Ovary (tissue), 9 donors: Measurements from ENCODE around the gene KCNG2. TPM values are rescaled to one million over a fixed set of nuclear protein-coding genes. Genes with fewer than 3 reads are reported as not detected.

ENCODE experiments used
- DNase-seq, 5 donors: peaks; one replicate each; pipeline ENCODE4 v3.0.0-alpha.2; 2019 to 2020
- H3K27ac ChIP-seq, 2 donors: fragments of 200-600 bp; one replicate each; pipeline versions ENCODE4 v1.5.1 to v1.8.0; 2019 to 2022
- H3K27me3 ChIP-seq: fragments of 200-600 bp; one replicate; pipeline ENCODE4 v1.8.0; 2022
- H3K36me3 ChIP-seq: fragments of 200-600 bp; sonication (generic); one replicate; pipeline ENCODE4 v1.5.1; 2019
- H3K4me1 ChIP-seq: one replicate; pipeline ENCODE4 v1.8.1; 2013; ENCODE audit warnings: mild to moderate bottlenecking, moderate library complexity; ENCODE audit not compliant: insufficient read depth
- H3K4me3 ChIP-seq: fragments of 200-600 bp; sonication (generic); one replicate; pipeline ENCODE4 v1.5.1; 2017
- H3K9me3 ChIP-seq, 2 donors: fragments of 200-600 bp in 1 of 2; sonication (generic) in 1 of 2; one replicate each; pipeline versions ENCODE4 v1.5.1 to v1.8.1; 2013 to 2019; ENCODE audit warnings: mild to moderate bottlenecking in 1 of 2, moderate library complexity in 1 of 2
- EP300 ChIP-seq: sonication (generic); formaldehyde crosslinking; IDR thresholded peaks from one replicate; pipeline ENCODE4 v1.6.1; 2017; ENCODE audit warnings: antibody characterized with exemption
- POLR2A ChIP-seq: fragments of 450-650 bp; IDR thresholded peaks from one replicate; pipeline ENCODE4 v1.6.1; 2017; ENCODE audit warnings: antibody characterized with exemption, mild to moderate bottlenecking, moderate library complexity
- WGBS, 3 donors: extraction: QIAGEN DNeasy Blood & Tissue Kit in 1 of 3; methylation state at CpG; one replicate each; pipeline versions ENCODE4 v1.1.5 to v1.1.7; 2013 to 2017; 5-methylcytosine and 5-hydroxymethylcytosine counted together
- intact Hi-C, 4 donors: fragments of 100-400 bp; cut with DNase I; formaldehyde crosslinking; loops; one replicate each; pipeline versions ENCODE4 v1.11.0 to v1.15.1; 2022 to 2023
- polyA plus RNA-seq, 2 donors: library from polyadenylated mRNA; stranded (reverse); fragments of 200-250 nt in 1 of 2; fragments of 350-450 nt in 1 of 2; fragmentation: Illumina TruSeq in 1 of 2; extraction: RNeasy Lipid Tissue Mini Kit (QIAGEN cat#74804) in 1 of 2; gene quantifications; one replicate each; pipeline ENCODE4 v1.2.3, GENCODE V29; 2013 to 2014
- total RNA-seq, 7 donors: library from RNA; depleted of rRNA in 2 of 7; stranded (reverse); fragments of >200 nt in 2 of 7; fragmentation: NEBNext Ultra II Directional in 3 of 7; extraction: Animal tissue kit (Norgen Biotek cat#: 25700) in 3 of 7; gene quantifications; one replicate each; pipeline versions ENCODE4 v1.1.0 to v1.2.4, GENCODE V29; 2016 to 2023
- TF ChIP-seq, protein P1 (sequence below), 3 donors: fragments of 450-650 bp in 2 of 3; fragments of 200-600 bp in 1 of 3; IDR thresholded peaks; one replicate each; pipeline versions ENCODE4 v1.5.1 to v1.8.0; 2016 to 2022; ENCODE audit warnings: antibody characterized with exemption in 3 of 3, mild to moderate bottlenecking in 1 of 3
- donor health status: DM: no; HTN: no; CAD: no; lungs with moderate emphysema.
- donor health status: DM: no; HTN: no; CAD: no.
- donor health status: Bipolar disorder and iron deficiency.
- donor health status: DM: yes; HTN: yes; CAD: no.
- donor health status: DM: no; HTN: no; CAD: no.
- donor health status: DM: yes; HTN: yes; CAD: no.

Gene KCNG2
- total and polyA plus RNA-seq, 9 donors, result 0.10 to 0.80 (median 0.21) TPM; not detected in 3

- Histone ChIP-seq H3K27ac (no peak overlapping the region), H3K9me3 (no peaks in the 10 kb centered on the region), H3K27me3 (no peaks in the 10 kb centered on the region), H3K4me3 (no peak overlapping the region), H3K4me1 (no peaks in the 10 kb centered on the region), H3K36me3 (no peaks in the 10 kb centered on the region)
- DNase-seq, result no peak
- intact Hi-C loops, result no loop called here
- WGBS, 3 donors, result 82 to 89% (median 82%) methylated on average over 16 of the region's 16 CpGs
- TF ChIP-seq, protein P1, sequence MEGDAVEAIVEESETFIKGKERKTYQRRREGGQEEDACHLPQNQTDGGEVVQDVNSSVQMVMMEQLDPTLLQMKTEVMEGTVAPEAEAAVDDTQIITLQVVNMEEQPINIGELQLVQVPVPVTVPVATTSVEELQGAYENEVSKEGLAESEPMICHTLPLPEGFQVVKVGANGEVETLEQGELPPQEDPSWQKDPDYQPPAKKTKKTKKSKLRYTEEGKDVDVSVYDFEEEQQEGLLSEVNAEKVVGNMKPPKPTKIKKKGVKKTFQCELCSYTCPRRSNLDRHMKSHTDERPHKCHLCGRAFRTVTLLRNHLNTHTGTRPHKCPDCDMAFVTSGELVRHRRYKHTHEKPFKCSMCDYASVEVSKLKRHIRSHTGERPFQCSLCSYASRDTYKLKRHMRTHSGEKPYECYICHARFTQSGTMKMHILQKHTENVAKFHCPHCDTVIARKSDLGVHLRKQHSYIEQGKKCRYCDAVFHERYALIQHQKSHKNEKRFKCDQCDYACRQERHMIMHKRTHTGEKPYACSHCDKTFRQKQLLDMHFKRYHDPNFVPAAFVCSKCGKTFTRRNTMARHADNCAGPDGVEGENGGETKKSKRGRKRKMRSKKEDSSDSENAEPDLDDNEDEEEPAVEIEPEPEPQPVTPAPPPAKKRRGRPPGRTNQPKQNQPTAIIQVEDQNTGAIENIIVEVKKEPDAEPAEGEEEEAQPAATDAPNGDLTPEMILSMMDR (IDR thresholded peaks at IDR 0.05), result no peak
- TF ChIP-seq EP300 (no peak), POLR2A (no peak)
Measured at GRCh38 chr18:79805926-79806487, 8.3 kb downstream of the KCNG2 start.

- TF ChIP-seq POLR2A (no peak), EP300 (no peak)
- TF ChIP-seq, protein P1 (IDR thresholded peaks at IDR 0.05), result no peak
- Histone ChIP-seq H3K27me3 (no peaks in the 10 kb centered on the region), H3K4me1 (no peaks in the 10 kb centered on the region), H3K36me3 (no peaks in the 10 kb centered on the region), H3K27ac (no peak overlapping the region), H3K9me3 (no peaks in the 10 kb centered on the region), H3K4me3 (no peak overlapping the region)
- intact Hi-C loops, result no loop called here
- no peak for DNase-seq
- 90 to 92% (median 92%) methylated on average over 38 to 43 of the region's 43 CpGs for WGBS, 3 donors
Measured at GRCh38 chr18:79806976-79807841, 9.5 kb downstream of the KCNG2 start.

- Histone ChIP-seq H3K27me3 (no peaks in the 10 kb centered on the region), H3K9me3 (no peaks in the 10 kb centered on the region), H3K27ac (no peak overlapping the region), H3K36me3 (no peaks in the 10 kb centered on the region), H3K4me1 (no peaks in the 10 kb centered on the region), H3K4me3 (no peak overlapping the region)
- DNase-seq, result no peak
- intact Hi-C loops, result no loop called here
- no peak for TF ChIP-seq POLR2A
- no peak for TF ChIP-seq EP300
- TF ChIP-seq, protein P1 (IDR thresholded peaks at IDR 0.05), result no peak
- WGBS, 3 donors, result 84 to 93% (median 92%) methylated on average over 42 to 44 of the region's 44 CpGs
Measured at GRCh38 chr18:79809482-79810192, 11.9 kb downstream of the KCNG2 start.

- Histone ChIP-seq H3K36me3 (no peaks in the 10 kb centered on the region), H3K27me3 (no peaks in the 10 kb centered on the region), H3K9me3 (no peaks in the 10 kb centered on the region), H3K27ac (no peak overlapping the region), H3K4me3 (no peak overlapping the region), H3K4me1 (no peaks in the 10 kb centered on the region)
- DNase-seq, result no peak
- WGBS, 3 donors, result 75 to 78% (median 77%) methylated on average over 4 of the region's 4 CpGs
- intact Hi-C loops, result no loop called here
- TF ChIP-seq POLR2A (no peak), EP300 (no peak)
- TF ChIP-seq, protein P1 (IDR thresholded peaks at IDR 0.05), result no peak
Measured at GRCh38 chr18:79812052-79812451, 14.3 kb downstream of the KCNG2 start.
